ENCODE results near the gene IL17RA.

- TF ChIP-seq CTCF (IDR thresholded peaks at IDR 0.05; ENCODE audit: insufficient read depth, low read length, poor library complexity, severe bottlenecking): no peak
- TF ChIP-seq EZH2phosphoT487 (conservative IDR thresholded peaks at IDR 0.05; ENCODE audit: low read length): no peak
These were observed 29.5 kb downstream of the IL17RA start for GRCh38 chr22:17114173-17114897.
